Chondrocyte (in vitro differentiated cells): ENCODE results near the gene GPRC5B. TPM values are rescaled to one million over a fixed set of nuclear protein-coding genes. Genes with fewer than 3 reads are reported as not detected.

Source experiments
- DNase-seq: peaks from one replicate; pipeline ENCODE4 v3.0.0; 2021; ENCODE audit warnings: mixed read lengths, low spot score
- H3K27ac Mint-ChIP-seq: one replicate; pipeline ENCODE4 v1.8.0; 2021; ENCODE audit warnings: mild to moderate bottlenecking, moderate library complexity, mixed read lengths; ENCODE audit not compliant: unreplicated experiment
- H3K27me3 Mint-ChIP-seq: 2 replicates; pipeline ENCODE4 v1.8.0; 2021; ENCODE audit warnings: low read depth, mixed read lengths
- H3K36me3 Mint-ChIP-seq: 2 replicates; pipeline ENCODE4 v1.8.0; 2021; ENCODE audit warnings: low read depth, mixed read lengths
- H3K4me1 Mint-ChIP-seq: 2 replicates; pipeline ENCODE4 v1.8.0; 2021; ENCODE audit warnings: low read depth, mild to moderate bottlenecking, mixed read lengths
- H3K4me3 Mint-ChIP-seq: one replicate; pipeline ENCODE4 v1.8.0; 2021; ENCODE audit warnings: mild to moderate bottlenecking, moderate library complexity, mixed read lengths; ENCODE audit not compliant: unreplicated experiment
- H3K9me3 Mint-ChIP-seq: 2 replicates; pipeline ENCODE4 v1.8.0; 2021; ENCODE audit warnings: low read depth, mixed read lengths
- CTCF ChIP-seq: fragments of 200-600 bp; sonication (generic); IDR thresholded peaks from 2 replicates; pipeline ENCODE4 v1.5.0; 2021; ENCODE audit warnings: antibody characterized with exemption, mild to moderate bottlenecking, moderate library complexity
- total RNA-seq: library from RNA; stranded (reverse); gene quantifications from 3 replicates; pipeline ENCODE4 v1.2.1, GENCODE V29; 2021

Gene GPRC5B
- total RNA-seq, 1 donor from 2014 or later: 2.2 TPM

GRCh38 chr16:19815418-19815817 is 69.2 kb downstream of the GPRC5B start:
- Mint-ChIP-seq H3K4me1 (peaks cover 7% of the 10 kb centered on the region), H3K27ac (no peak overlapping the region), H3K27me3 (no peaks in the 10 kb centered on the region), H3K36me3 (peaks cover 3% of the 10 kb centered on the region), H3K9me3 (peaks cover 10% of the 10 kb centered on the region), H3K4me3 (no peak overlapping the region)
- TF ChIP-seq CTCF: no peak
- no peak for DNase-seq

GRCh38 chr16:19812986-19813385 is 71.7 kb downstream of the GPRC5B start:
- peaks cover 7% of the 10 kb centered on the region for H3K4me1 Mint-ChIP-seq
- TF ChIP-seq CTCF: no peak
- no peaks in the 10 kb centered on the region for H3K27me3 Mint-ChIP-seq
- no peak overlapping the region for H3K27ac Mint-ChIP-seq
- no peak overlapping the region for H3K4me3 Mint-ChIP-seq
- peaks cover 10% of the 10 kb centered on the region for H3K9me3 Mint-ChIP-seq
- DNase-seq: no peak
- peaks cover 3% of the 10 kb centered on the region for H3K36me3 Mint-ChIP-seq

GRCh38 chr16:19810817-19811731 is 73.6 kb downstream of the GPRC5B start:
- H3K27me3 Mint-ChIP-seq: no peaks in the 10 kb centered on the region

GRCh38 chr16:19809693-19810092 is 75.0 kb downstream of the GPRC5B start:
- no peak overlapping the region for H3K27ac Mint-ChIP-seq
- TF ChIP-seq CTCF: no peak
- H3K4me1 Mint-ChIP-seq: peaks cover 4% of the 10 kb centered on the region
- no peak overlapping the region for H3K4me3 Mint-ChIP-seq
- peaks cover 5% of the 10 kb centered on the region for H3K36me3 Mint-ChIP-seq
- DNase-seq: no peak
- peaks cover 21% of the 10 kb centered on the region for H3K9me3 Mint-ChIP-seq
- no peaks in the 10 kb centered on the region for H3K27me3 Mint-ChIP-seq

More at GRCh38 chr16:19810817-19811731, 73.6 kb downstream of the GPRC5B start:
- Mint-ChIP-seq H3K9me3 (peaks cover 11% of the 10 kb centered on the region), H3K27ac (no peak overlapping the region), H3K36me3 (peaks cover 3% of the 10 kb centered on the region), H3K4me1 (peaks cover 6% of the 10 kb centered on the region), H3K4me3 (no peak overlapping the region)
- TF ChIP-seq CTCF: no peak
- DNase-seq: no peak

GRCh38 chr16:19809121-19809635 is 75.5 kb downstream of the GPRC5B start:
- no peak overlapping the region for H3K27ac Mint-ChIP-seq

More at GRCh38 chr16:19809121-19809635, 75.5 kb downstream of the GPRC5B start:
- Mint-ChIP-seq H3K9me3 (peaks cover 21% of the 10 kb centered on the region), H3K27me3 (no peaks in the 10 kb centered on the region), H3K4me1 (peaks cover 4% of the 10 kb centered on the region), H3K4me3 (no peak overlapping the region), H3K36me3 (peaks cover 5% of the 10 kb centered on the region)
- TF ChIP-seq CTCF: no peak
- DNase-seq: no peak
